HG02840 (cell line): ENCODE measurements around the gene IL10RB.

ENCODE experiments used
- ATAC-seq: cut with Tn5 transposase; IDR thresholded peaks from one replicate; pipeline ENCODE4 v1.9.1; 2021; ENCODE audit warnings: mild to moderate bottlenecking, moderate library complexity, moderate number of reproducible peaks; ENCODE audit not compliant: unreplicated experiment, low FRiP score

IL10RB gene

GRCh38 chr21:33262921-33263320 is 3.2 kb upstream of the IL10RB start:
- ATAC-seq, result no peak

GRCh38 chr21:33264561-33264960 is 1.6 kb upstream of the IL10RB start:
- no peak for ATAC-seq

GRCh38 chr21:33265664-33266049 is 510 bp upstream of the IL10RB start:
- ATAC-seq, result peak; percentile 23

GRCh38 chr21:33266789-33267135 is 595 bp downstream of the IL10RB start:
- ATAC-seq, result no peak

- ATAC-seq, result no peak
Observed at GRCh38 chr21:33267250-33267649, 1.1 kb downstream of the IL10RB start.

- peak; percentile 8 for ATAC-seq
Observed at GRCh38 chr21:33268393-33268736, 2.2 kb downstream of the IL10RB start.

- peak; percentile 45 for ATAC-seq
Observed at GRCh38 chr21:33268737-33269441, 2.7 kb downstream of the IL10RB start.

GRCh38 chr21:33270986-33271385 is 4.8 kb downstream of the IL10RB start:
- ATAC-seq, result no peak

GRCh38 chr21:33273044-33273443 is 6.9 kb downstream of the IL10RB start:
- ATAC-seq, result no peak

- ATAC-seq, result no peak
Observed at GRCh38 chr21:33278721-33279120, 12.6 kb downstream of the IL10RB start.

- ATAC-seq, result no peak
Observed at GRCh38 chr21:33279330-33279820, 13.2 kb downstream of the IL10RB start.

- no peak for ATAC-seq
Observed at GRCh38 chr21:33281096-33281652, 15.0 kb downstream of the IL10RB start.

GRCh38 chr21:33283203-33283602 is 17.0 kb downstream of the IL10RB start:
- no peak for ATAC-seq

- ATAC-seq, result no peak
Observed at GRCh38 chr21:33286076-33286475, 19.9 kb downstream of the IL10RB start.

- ATAC-seq, result no peak
Observed at GRCh38 chr21:33286600-33287456, 20.7 kb downstream of the IL10RB start.

GRCh38 chr21:33289199-33289819 is 23.1 kb downstream of the IL10RB start:
- no peak for ATAC-seq

GRCh38 chr21:33290441-33290840 is 24.3 kb downstream of the IL10RB start:
- no peak for ATAC-seq

GRCh38 chr21:33291686-33292085 is 25.5 kb downstream of the IL10RB start:
- no peak for ATAC-seq

- ATAC-seq, result no peak
Observed at GRCh38 chr21:33292724-33293123, 26.6 kb downstream of the IL10RB start.

GRCh38 chr21:33293136-33293535 is 27.0 kb downstream of the IL10RB start:
- ATAC-seq, result no peak

GRCh38 chr21:33293811-33294216 is 27.6 kb downstream of the IL10RB start:
- ATAC-seq, result no peak
